Measurements from ENCODE around the gene C11orf21. TPM values are rescaled to one million over a fixed set of nuclear protein-coding genes. Genes with fewer than 3 reads are reported as not detected.

Gene C11orf21
- total RNA-seq, 1 donor, result not detected

DNA sequence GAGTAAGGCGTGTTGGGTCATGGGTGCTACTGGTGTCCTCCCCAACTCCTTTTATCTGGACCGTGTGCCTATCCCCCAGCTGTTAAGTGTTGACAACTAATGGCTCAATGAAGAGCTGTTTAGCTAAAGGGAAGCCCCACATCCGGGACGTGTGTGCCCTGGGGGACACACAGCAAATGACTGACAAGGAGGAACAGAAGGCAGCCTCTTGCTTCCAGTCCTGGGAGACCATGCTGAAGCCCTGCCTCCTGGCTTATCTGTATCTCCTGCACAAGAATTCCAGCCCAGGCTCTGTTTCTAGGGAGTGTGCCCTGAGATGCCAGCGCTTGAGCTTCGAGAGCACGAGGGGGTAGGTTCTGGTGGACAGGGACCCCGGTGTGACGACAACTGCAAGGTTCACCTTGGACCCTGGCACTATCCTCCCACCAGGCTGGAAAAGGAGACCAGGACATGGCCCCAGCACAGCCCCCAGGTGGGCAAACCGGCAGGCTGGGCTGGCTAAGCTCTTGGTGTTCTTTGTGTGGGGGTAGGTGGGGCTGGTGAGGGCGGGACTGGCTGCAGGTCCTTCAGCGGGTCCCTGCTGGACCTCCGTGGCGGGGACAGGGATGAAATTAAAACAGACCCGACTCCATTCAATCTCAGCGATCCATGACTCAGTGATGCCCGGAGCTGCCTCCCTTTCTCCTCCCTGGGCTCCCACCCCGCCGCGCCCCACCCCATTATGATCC is 52.4 kb downstream of the C11orf21 start:
- no peak for DNase-seq (ENCODE audit: low read depth)
- no peak overlapping the region for H3K4me3 ChIP-seq (ENCODE audit: low read depth, low read length)
- TF ChIP-seq, protein P1, sequence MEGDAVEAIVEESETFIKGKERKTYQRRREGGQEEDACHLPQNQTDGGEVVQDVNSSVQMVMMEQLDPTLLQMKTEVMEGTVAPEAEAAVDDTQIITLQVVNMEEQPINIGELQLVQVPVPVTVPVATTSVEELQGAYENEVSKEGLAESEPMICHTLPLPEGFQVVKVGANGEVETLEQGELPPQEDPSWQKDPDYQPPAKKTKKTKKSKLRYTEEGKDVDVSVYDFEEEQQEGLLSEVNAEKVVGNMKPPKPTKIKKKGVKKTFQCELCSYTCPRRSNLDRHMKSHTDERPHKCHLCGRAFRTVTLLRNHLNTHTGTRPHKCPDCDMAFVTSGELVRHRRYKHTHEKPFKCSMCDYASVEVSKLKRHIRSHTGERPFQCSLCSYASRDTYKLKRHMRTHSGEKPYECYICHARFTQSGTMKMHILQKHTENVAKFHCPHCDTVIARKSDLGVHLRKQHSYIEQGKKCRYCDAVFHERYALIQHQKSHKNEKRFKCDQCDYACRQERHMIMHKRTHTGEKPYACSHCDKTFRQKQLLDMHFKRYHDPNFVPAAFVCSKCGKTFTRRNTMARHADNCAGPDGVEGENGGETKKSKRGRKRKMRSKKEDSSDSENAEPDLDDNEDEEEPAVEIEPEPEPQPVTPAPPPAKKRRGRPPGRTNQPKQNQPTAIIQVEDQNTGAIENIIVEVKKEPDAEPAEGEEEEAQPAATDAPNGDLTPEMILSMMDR (IDR thresholded peaks at IDR 0.05; ENCODE audit: insufficient read depth, low read depth, low read length), result no peak

DNA sequence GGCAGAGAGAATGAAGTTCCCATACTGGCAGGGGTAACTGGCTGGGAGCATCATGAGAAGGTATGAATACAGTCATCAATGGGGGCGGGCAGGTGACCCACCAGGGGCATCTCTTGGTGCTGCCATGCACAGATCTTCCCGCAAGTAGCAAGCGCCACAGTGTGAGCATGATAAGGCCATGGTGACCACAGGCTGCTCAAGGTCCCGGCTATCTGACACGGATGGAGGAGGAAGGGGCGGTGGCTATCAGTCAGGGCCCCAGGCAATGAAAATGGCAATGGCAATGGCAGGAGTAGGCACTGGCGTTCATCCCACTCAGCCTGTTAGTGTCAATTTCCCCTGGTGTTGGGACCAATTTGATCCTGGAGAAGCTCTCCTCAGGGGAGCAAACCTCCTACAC is 53.0 kb downstream of the C11orf21 start:
- DNase-seq (ENCODE audit: low read depth), result no peak
- TF ChIP-seq, protein P1 (IDR thresholded peaks at IDR 0.05; ENCODE audit: insufficient read depth, low read depth, low read length), result no peak
- no peak overlapping the region for H3K4me3 ChIP-seq (ENCODE audit: low read depth, low read length)

DNA sequence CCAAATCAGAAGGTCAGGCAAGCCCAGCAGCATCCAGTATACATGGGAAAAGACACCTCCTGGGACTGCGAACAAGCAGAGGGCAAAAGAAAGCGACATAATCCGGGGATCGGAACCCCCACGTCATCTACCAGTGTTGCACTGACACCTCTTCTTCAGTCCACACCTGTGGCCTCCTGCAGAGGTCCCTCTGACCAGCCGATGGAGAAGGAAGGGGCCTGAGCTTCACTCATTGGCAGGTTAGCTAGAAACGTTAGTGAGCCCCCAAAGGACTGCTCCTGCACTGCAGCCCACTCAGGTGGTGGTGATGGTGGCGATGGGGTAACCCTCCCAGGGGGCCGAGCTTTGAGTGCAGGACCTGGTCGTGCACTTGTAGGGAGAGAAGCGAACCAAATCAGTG is 53.5 kb downstream of the C11orf21 start:
- TF ChIP-seq, protein P1 (IDR thresholded peaks at IDR 0.05; ENCODE audit: insufficient read depth, low read depth, low read length), result no peak
- DNase-seq (ENCODE audit: low read depth), result no peak
- H3K4me3 ChIP-seq (ENCODE audit: low read depth, low read length), result no peak overlapping the region

DNA sequence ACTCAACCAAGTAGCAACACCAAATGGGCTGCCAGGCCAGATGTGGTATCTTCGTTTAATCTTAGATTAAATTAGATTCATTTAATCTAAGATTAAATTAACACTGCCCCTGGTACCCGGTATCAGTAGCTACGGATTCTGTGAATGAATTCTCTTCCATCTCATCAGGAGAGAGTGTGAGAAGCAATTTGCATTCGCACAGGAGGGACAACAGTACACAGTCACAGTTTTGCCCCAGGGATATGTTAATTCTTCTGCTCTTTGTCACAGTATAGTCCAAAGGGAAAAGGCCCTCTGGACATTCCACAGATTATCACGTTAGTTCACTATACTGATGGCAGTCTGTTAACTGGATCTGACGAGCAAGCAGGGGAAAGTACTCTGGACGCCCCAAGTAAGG is 54.2 kb downstream of the C11orf21 start:
- no peak overlapping the region for H3K4me3 ChIP-seq (ENCODE audit: low read depth, low read length)
- DNase-seq (ENCODE audit: low read depth), result no peak
- TF ChIP-seq, protein P1 (IDR thresholded peaks at IDR 0.05; ENCODE audit: insufficient read depth, low read depth, low read length), result no peak

Small RNA genes lying within 50 kb of the gene (small RNA-seq; reads per million reads assigned to genes)
- gene RNU6-878P, result not detected

Other genes starting within 250 kb of the C11orf21 start
- gene IGF2, start 162.5 kb downstream of the C11orf21 start, total RNA-seq, result 26.8 and 44.8 TPM in 2 replicates
- not detected in 2 replicates for gene INS, start 140.7 kb downstream of the C11orf21 start, total RNA-seq
- not detected in 2 replicates for gene TH, start 130.1 kb downstream of the C11orf21 start, total RNA-seq
- not detected in 2 replicates for gene ASCL2, start 31.3 kb downstream of the C11orf21 start, total RNA-seq
- gene TSPAN32, start 95 bp upstream of the C11orf21 start, total RNA-seq, result under 0.01 and 0.43 TPM in 2 replicates
- 220 and 257 TPM in 2 replicates for gene CD81, start 75.4 kb upstream of the C11orf21 start, total RNA-seq
- gene TSSC4, start 98.8 kb upstream of the C11orf21 start, total RNA-seq, result 54.8 and 58.6 TPM in 2 replicates
- gene TRPM5, start 142.6 kb upstream of the C11orf21 start, total RNA-seq, result not detected in 2 replicates
- not detected in 2 replicates for gene KCNQ1, start 143.1 kb upstream of the C11orf21 start, total RNA-seq

Measured in fibroblast of villous mesenchyme (primary cell).